CD4-positive, alpha-beta T cell (primary cell): ENCODE measurements around the gene ALKBH5. TPM values are rescaled to one million over a fixed set of nuclear protein-coding genes. Genes with fewer than 3 reads are reported as not detected.

Experiments
- ATAC-seq: fragments of 200-7000 bp; cut with Tn5 transposase; one replicate; pipeline ENCODE4 v1.10.0; 2022; ENCODE audit warnings: mild to moderate bottlenecking; ENCODE audit not compliant: poor library complexity
- CTCF ChIA-PET: fragments of 350-600 bp; sonication (Branson Sonifier 250); formaldehyde crosslinking; loops from one replicate; lab custom pipeline; 2021; ENCODE audit warnings: antibody characterized with exemption, inconsistent platforms; lab: Charles Lee
- POLR2A ChIA-PET: fragments of 350-600 bp; sonication (Branson Sonifier 250); formaldehyde crosslinking; loops from one replicate; lab custom pipeline; 2021; ENCODE audit warnings: antibody characterized with exemption, inconsistent platforms; lab: Charles Lee
- DNase-seq, 14 experiments: peaks; one replicate each; pipeline ENCODE4 v3.0.0-alpha.2; 2013 to 2020; ENCODE audit warnings: mixed read lengths in 2 of 14
- H3K27ac ChIP-seq, 2 donors: one replicate each; pipeline versions ENCODE4 v1.5.1 to v1.7.0; 2013; ENCODE audit warnings: low read length in 2 of 2, low read depth in 1 of 2, mild to moderate bottlenecking in 1 of 2
- H3K27me3 ChIP-seq, 2 experiments: 1 replicate in 1 of 2; 2 replicates in 1 of 2; pipeline versions ENCODE4 v1.6.1 to v1.7.0; 2013; ENCODE audit warnings: low read length in 2 of 2, control low read depth in 1 of 2, mild to moderate bottlenecking in 1 of 2, moderate library complexity in 1 of 2; ENCODE audit not compliant: insufficient read depth in 2 of 2, control insufficient read depth in 1 of 2
- H3K36me3 ChIP-seq: one replicate; pipeline ENCODE4 v1.6.1; 2013; ENCODE audit warnings: low read length, control low read depth; ENCODE audit not compliant: insufficient read depth
- H3K4me1 ChIP-seq: one replicate; pipeline ENCODE4 v1.6.1; 2013; ENCODE audit warnings: low read length, control low read depth; ENCODE audit not compliant: insufficient read depth
- H3K4me3 ChIP-seq: one replicate; pipeline ENCODE4 v1.5.1; 2013; ENCODE audit warnings: mild to moderate bottlenecking, low read length, moderate library complexity
- H3K9me3 ChIP-seq, 2 experiments: 1 replicate in 1 of 2; 2 replicates in 1 of 2; pipeline versions ENCODE4 v1.6.1 to v1.7.0; 2013; ENCODE audit warnings: low read length in 2 of 2, mild to moderate bottlenecking in 2 of 2, control low read depth in 1 of 2, moderate library complexity in 1 of 2; ENCODE audit not compliant: control insufficient read depth in 1 of 2, insufficient read depth in 1 of 2
- H3K27ac Mint-ChIP-seq: one replicate; pipeline ENCODE4 v1.8.0; 2020; ENCODE audit warnings: mixed read lengths
- H3K27me3 Mint-ChIP-seq: one replicate; pipeline ENCODE4 v1.8.0; 2021; ENCODE audit warnings: mixed read lengths
- H3K36me3 Mint-ChIP-seq: one replicate; pipeline ENCODE4 v1.8.0; 2021; ENCODE audit warnings: low read depth, mixed read lengths
- H3K4me1 Mint-ChIP-seq: one replicate; pipeline ENCODE4 v1.8.0; 2021; ENCODE audit warnings: low read depth, mixed read lengths
- H3K4me3 Mint-ChIP-seq: one replicate; pipeline ENCODE4 v1.8.0; 2020; ENCODE audit warnings: mild to moderate bottlenecking, mixed read lengths
- H3K9me3 Mint-ChIP-seq: one replicate; pipeline ENCODE4 v1.8.0; 2020; ENCODE audit warnings: mixed read lengths
- intact Hi-C, 2 experiments: fragments of 100-400 bp; cut with DNase I in 1 of 2; cut with micrococcal nuclease in 1 of 2; formaldehyde crosslinking; loops; one replicate each; pipeline versions ENCODE4 v1.15.1 to v1.9.0; 2023 to 2025; cut with DNase I, micrococcal nuclease
- total RNA-seq, 174 experiments: library from RNA in 2 of 174; stranded (reverse) in 2 of 174; gene quantifications; one replicate each; pipeline ENCODE4 v1.2.3 and lab custom pipeline; 2021 to 2026
- TF ChIP-seq, protein P1 (sequence below): fragments of 200-600 bp; IDR thresholded peaks from one replicate; pipeline ENCODE4 v1.8.0; 2022; ENCODE audit warnings: antibody characterized with exemption, mild to moderate bottlenecking

ALKBH5 gene
- total RNA-seq, 2 experiments from 2014 or later, result 117 to 119 TPM

DNA sequence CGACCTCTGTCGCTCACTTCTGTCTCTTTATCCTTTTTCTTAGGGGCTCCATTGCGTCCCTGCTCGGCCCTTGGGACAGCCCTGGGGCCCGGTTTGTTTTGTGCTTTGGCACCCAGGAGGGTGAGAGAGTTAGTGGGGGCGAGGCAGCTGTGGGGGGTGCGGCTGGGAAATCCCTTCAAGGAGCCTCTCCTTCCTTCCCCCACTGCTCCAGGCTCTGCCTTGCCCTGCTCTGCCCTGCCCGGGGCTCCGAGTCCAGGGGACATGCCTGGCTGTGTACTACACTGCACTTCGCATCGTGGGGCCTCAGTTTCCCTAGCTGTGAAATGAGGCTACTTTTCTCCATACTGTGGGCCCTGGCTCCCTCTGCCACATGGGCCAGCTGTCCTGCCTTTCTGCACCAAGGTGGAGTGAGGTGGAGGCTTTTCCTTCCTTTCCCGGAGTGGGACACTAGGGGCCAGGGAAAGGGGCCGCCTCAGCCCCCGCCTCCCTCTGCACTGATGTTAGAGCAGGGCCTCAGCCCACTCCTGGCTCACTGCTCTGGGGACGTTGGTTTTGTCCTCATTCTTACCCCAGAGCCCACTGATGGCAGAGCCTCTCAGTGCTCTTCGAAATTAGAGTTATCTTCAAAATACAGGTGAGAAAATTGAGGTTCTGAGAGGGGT, 42.8 kb downstream of the ALKBH5 start:
- Histone ChIP-seq H3K9me3 (no peaks in the 10 kb centered on the region), H3K27me3 (no peaks in the 10 kb centered on the region), H3K27ac (no peak overlapping the region), H3K36me3 (no peaks in the 10 kb centered on the region), H3K4me3 (peak overlapping the region; percentile 81), H3K4me1 (peaks cover 44% of the 10 kb centered on the region)
- TF ChIP-seq, protein P1, sequence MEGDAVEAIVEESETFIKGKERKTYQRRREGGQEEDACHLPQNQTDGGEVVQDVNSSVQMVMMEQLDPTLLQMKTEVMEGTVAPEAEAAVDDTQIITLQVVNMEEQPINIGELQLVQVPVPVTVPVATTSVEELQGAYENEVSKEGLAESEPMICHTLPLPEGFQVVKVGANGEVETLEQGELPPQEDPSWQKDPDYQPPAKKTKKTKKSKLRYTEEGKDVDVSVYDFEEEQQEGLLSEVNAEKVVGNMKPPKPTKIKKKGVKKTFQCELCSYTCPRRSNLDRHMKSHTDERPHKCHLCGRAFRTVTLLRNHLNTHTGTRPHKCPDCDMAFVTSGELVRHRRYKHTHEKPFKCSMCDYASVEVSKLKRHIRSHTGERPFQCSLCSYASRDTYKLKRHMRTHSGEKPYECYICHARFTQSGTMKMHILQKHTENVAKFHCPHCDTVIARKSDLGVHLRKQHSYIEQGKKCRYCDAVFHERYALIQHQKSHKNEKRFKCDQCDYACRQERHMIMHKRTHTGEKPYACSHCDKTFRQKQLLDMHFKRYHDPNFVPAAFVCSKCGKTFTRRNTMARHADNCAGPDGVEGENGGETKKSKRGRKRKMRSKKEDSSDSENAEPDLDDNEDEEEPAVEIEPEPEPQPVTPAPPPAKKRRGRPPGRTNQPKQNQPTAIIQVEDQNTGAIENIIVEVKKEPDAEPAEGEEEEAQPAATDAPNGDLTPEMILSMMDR, result no peak
- DNase-seq (peak in 1 of 14 experiments; percentile 35), ATAC-seq (no peak)
- intact Hi-C loops, result no loop called here
- Mint-ChIP-seq H3K9me3 (no peaks in the 10 kb centered on the region), H3K27ac (peak overlapping the region; percentile 48), H3K4me1 (peaks cover 25% of the 10 kb centered on the region), H3K4me3 (peak overlapping the region; percentile 89), H3K27me3 (no peaks in the 10 kb centered on the region), H3K36me3 (no peaks in the 10 kb centered on the region)
- CTCF ChIA-PET, result interaction anchor here (1.6 kb wide), 1 partner anchor 9 kb away, joined by 3 read pairs; no protein-coding TSS in a partner anchor
- POLR2A ChIA-PET, result interaction anchor here (1.0 kb wide), 1 partner anchor 30 kb away, joined by 3 read pairs; no protein-coding TSS in a partner anchor

DNA sequence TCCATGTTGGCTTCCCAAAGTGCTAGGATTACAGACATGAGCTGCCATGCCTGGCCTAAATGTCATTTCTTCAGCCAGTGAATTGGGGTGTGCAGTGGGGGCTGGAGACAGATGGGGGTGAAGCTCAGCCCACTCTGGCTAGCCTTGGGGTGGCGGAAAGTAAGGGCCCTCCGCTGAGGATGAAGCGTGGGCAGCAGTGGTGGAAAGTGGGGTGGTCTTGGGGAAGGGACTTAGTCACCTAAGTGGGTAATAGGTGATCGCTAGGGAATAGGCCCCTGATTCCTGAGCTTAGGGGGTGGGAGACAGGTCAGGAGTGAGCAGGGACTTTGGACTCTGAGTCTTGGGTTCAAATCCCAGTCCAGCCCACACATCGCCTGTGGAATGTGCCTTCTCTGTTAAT, 44.0 kb downstream of the ALKBH5 start:
- Histone ChIP-seq H3K36me3 (peaks cover 1% of the 10 kb centered on the region), H3K9me3 (no peaks in the 10 kb centered on the region), H3K27ac (no peak overlapping the region), H3K4me3 (no peak overlapping the region), H3K27me3 (no peaks in the 10 kb centered on the region), H3K4me1 (peaks cover 44% of the 10 kb centered on the region)
- CTCF ChIA-PET, result no interaction called here
- Mint-ChIP-seq H3K4me3 (peak overlapping the region; percentile 72), H3K27me3 (no peaks in the 10 kb centered on the region), H3K4me1 (peaks cover 25% of the 10 kb centered on the region), H3K27ac (no peak overlapping the region), H3K36me3 (no peaks in the 10 kb centered on the region), H3K9me3 (no peaks in the 10 kb centered on the region)
- ATAC-seq (no peak), DNase-seq (no peak)
- TF ChIP-seq, protein P1, result no peak
- intact Hi-C loops, result no loop called here
- POLR2A ChIA-PET, result no interaction called here

DNA sequence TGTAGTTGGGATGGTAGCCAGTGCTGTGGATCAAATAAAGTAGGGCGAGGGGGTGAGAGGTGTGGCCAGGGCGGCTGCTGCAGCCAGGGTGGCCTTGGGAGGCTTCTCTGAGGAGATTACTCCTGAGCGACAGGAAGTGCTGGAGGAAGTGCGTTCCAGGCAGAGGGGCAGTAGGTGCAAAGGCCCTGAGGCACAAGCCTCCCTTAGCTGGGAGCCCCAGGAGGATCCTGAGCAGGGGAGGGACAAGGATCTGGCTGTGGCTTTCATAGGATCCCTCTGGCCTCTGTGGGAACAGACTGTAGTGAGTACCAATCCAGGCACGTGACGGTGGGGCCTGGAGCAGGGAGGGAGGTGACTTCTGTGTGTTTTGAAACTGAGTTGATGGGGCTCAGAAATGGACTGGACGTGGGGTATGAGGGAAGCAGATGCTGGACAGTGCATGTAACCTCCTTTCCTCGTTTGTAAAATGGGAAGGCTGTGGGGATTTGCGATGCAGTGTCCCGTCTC, 44.6 kb downstream of the ALKBH5 start:
- no peak for DNase-seq
- intact Hi-C loops, result no loop called here
- Histone ChIP-seq H3K27me3 (no peaks in the 10 kb centered on the region), H3K36me3 (peaks cover 7% of the 10 kb centered on the region), H3K9me3 (no peaks in the 10 kb centered on the region), H3K27ac (no peak overlapping the region), H3K4me3 (no peak overlapping the region), H3K4me1 (peaks cover 44% of the 10 kb centered on the region)
- TF ChIP-seq, protein P1, result no peak
- ATAC-seq, result no peak
- no peak overlapping the region for H3K27ac Mint-ChIP-seq
- H3K4me1 Mint-ChIP-seq, result peaks cover 25% of the 10 kb centered on the region
- ChIA-PET CTCF (no interaction called here), POLR2A (no interaction called here)
- no peaks in the 10 kb centered on the region for H3K9me3 Mint-ChIP-seq
- no peaks in the 10 kb centered on the region for H3K27me3 Mint-ChIP-seq
- no peaks in the 10 kb centered on the region for H3K36me3 Mint-ChIP-seq
- peak overlapping the region; percentile 72 for H3K4me3 Mint-ChIP-seq
